Measurements from ENCODE around the gene ARHGEF37.

GRCh38 chr5:149572170-149572569 is 9.1 kb upstream of the ARHGEF37 start:
- no peak for TF ChIP-seq CTCF (conservative IDR thresholded peaks at IDR 0.05)
- TF ChIP-seq ZFX (IDR thresholded peaks at IDR 0.05): no peak
